GM12865 (cell line): ENCODE data around the gene MAML3.

Experiments used
- DNase-seq: peaks from one replicate; pipeline ENCODE4 v3.0.0; 2010; ENCODE audit warnings: low read depth
- H3K4me3 ChIP-seq: 2 replicates; pipeline ENCODE4 v1.5.1; 2011; ENCODE audit warnings: mild to moderate bottlenecking, low read depth, low read length, control low read depth
- TF ChIP-seq, protein P1 (sequence below): IDR thresholded peaks from 2 replicates; pipeline ENCODE4 v1.5.1; 2011; ENCODE audit warnings: low read length, control low read depth, low read depth, inconsistent platforms; ENCODE audit not compliant: insufficient read depth; ENCODE audit errors: missing control alignments

The MAML3 gene

DNA sequence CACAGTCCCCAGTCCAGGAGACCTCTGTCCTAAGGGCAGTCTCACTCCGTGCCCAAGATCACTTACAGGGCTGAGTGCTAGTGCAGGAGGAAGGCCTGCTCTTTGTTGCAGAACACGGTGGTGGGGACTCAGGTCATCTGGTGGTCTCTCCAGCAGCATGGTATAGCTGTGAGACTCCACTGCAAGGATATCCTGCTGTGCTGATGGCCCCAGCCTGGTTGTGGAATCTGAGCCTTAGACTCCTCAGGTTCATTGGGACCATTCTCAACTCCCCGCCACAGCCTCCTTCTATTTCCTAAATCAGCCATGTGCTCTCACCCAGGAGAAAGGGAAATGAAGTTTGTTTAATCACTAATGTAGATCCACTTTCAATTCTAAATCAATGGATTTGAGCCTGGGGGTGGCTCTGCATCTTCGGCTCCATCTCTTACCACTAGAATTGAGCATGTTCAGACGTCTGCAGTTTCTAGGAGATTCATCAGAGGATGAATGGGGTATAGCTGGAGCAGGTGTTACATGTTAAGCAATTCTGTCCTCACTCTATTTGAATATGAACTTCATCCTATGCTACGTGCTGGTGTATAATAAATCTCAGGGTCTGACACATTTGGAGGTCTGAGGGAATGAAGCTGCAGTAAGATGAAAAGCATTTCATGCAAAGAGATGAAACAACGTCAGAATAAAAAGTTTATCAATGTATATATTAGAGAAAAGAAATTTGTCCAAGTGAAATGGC is 299.1 kb downstream of the MAML3 start:
- DNase-seq: no peak
- H3K4me3 ChIP-seq: no peak overlapping the region
- TF ChIP-seq, protein P1, sequence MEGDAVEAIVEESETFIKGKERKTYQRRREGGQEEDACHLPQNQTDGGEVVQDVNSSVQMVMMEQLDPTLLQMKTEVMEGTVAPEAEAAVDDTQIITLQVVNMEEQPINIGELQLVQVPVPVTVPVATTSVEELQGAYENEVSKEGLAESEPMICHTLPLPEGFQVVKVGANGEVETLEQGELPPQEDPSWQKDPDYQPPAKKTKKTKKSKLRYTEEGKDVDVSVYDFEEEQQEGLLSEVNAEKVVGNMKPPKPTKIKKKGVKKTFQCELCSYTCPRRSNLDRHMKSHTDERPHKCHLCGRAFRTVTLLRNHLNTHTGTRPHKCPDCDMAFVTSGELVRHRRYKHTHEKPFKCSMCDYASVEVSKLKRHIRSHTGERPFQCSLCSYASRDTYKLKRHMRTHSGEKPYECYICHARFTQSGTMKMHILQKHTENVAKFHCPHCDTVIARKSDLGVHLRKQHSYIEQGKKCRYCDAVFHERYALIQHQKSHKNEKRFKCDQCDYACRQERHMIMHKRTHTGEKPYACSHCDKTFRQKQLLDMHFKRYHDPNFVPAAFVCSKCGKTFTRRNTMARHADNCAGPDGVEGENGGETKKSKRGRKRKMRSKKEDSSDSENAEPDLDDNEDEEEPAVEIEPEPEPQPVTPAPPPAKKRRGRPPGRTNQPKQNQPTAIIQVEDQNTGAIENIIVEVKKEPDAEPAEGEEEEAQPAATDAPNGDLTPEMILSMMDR: no peak

DNA sequence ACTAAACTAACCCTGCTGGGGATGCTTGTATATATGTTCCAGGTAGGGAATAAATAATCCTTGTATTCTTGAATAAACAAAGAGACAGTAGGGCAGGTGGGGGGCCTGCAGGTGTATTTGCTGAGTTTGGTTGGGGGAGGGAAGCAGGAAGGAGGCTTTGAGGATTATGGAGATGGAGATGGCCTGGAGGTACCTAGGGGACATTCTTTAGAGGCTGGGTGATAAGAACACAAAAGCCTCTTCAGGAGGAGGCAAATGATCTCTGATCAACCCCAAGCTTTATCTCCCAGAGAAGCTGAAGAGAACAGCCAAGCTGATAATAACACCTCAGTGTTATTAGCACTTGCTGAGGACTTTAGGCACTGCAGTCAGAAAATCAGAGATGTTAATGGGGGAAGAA is 300.7 kb downstream of the MAML3 start:
- no peak for DNase-seq
- TF ChIP-seq, protein P1: no peak
- H3K4me3 ChIP-seq: no peak overlapping the region

DNA sequence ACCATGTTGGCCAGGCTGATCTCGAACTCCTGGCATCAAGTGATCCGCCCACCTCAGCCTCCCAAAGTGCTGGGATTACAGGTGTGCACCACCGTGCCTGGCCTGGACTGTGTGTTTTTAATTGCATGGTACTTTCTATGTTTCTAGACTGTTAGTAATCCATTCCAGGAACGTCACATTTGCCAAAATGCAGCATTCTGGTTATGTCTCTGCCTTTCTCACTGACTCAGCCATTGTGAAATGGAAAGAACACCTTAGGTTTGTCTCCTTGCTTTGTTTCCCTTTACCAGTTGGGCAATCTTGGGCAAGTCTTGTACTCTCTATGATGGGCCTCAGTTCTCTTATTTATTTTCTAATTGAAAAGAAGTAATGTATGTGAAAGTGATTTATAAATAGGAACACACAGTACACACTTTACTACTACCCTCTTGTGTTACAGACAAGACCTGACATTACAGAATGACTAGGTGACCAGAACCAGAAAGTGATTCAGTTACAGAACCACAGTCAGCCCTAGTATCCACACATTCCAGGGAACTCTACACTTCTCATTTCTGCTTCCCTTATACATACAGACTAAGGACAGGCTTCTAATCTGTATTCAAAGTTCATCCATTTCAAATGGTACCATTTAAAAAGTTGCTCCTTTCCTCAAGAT is 301.2 kb downstream of the MAML3 start:
- DNase-seq: no peak
- TF ChIP-seq, protein P1: no peak

DNA sequence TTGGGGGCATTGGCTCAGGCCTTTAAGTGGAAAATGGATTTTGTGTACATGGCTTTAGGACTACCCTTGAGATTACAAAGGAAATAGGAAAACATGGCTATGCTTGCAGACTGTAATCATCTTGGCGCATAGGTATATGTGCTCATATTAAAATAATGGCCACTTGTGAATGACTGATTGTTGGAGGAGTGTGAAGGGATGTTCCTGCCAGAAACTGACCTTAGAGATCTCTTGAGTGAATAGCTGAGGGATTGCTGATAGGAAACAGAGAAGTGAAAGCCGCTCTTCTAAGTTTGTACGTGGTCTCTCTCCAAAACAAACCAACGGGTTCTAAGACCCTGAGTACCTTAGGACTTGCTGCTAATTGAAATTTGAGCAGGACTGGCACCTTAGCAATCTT is 302.3 kb downstream of the MAML3 start:
- TF ChIP-seq, protein P1: no peak
- no peak for DNase-seq
- no peak overlapping the region for H3K4me3 ChIP-seq

More for the DNA sequence above, 301.2 kb downstream of the MAML3 start:
- H3K4me3 ChIP-seq: no peak overlapping the region

DNA sequence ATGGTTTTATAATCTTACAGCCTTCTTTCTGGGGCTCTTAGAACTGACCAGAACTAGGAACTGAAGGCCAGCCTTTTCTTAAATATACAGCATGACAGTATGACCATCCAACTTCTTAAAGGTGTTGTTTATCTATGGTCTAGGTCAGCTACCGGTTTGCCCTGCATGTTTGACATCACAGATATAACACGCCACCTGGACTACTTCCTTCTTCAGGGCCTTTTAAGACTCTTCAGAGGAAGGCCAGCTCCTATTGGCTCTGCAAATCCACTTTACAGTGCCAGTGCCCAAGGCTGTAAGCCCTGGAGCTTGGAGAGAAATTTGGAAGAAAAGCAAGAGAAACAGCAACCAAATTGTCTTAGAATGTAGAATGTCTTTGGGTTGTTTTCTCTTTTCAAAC is 302.9 kb downstream of the MAML3 start:
- TF ChIP-seq, protein P1: no peak
- no peak for DNase-seq
- H3K4me3 ChIP-seq: no peak overlapping the region

DNA sequence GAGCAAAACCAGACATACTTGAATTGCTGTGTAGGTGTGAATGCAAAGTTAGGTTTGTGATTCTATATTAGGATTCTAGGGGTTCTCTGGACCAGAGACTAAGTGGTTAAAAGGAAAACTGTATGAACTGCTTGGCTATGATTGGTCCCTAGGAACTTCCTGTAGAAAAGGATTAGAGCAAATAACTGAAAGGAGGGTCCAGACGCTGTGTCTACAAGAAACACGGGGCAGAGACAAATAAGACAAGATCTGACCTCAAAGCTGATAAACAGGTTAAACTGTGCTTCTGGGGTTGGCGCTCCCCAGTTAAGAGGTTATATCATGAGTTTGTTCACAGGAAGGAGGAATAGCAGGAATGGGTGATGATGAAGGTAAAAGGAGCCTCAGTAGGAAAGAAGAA is 304.8 kb downstream of the MAML3 start:
- no peak overlapping the region for H3K4me3 ChIP-seq
- no peak for DNase-seq
- TF ChIP-seq, protein P1: no peak
